GM12892 (cell line): ENCODE data around the gene STMN3.

Experiments used
- POLR2A ChIP-seq: IDR thresholded peaks from 2 replicates; pipeline ENCODE4 v1.6.1; 2011; ENCODE audit warnings: low read depth, low read length, control low read depth
- POLR2AphosphoS5 ChIP-seq: IDR thresholded peaks from 2 replicates; pipeline ENCODE4 v1.6.1; 2011; ENCODE audit warnings: low read depth, low read length, control low read depth
- TAF1 ChIP-seq: IDR thresholded peaks from 2 replicates; pipeline ENCODE4 v1.6.1; 2011; ENCODE audit warnings: low read depth, mild to moderate bottlenecking, control low read depth, low read length, borderline replicate concordance

- TF ChIP-seq POLR2A (no peak), POLR2AphosphoS5 (no peak), TAF1 (no peak)
Observed at GRCh38 chr20:63686492-63687321, 33.5 kb upstream of the STMN3 start.
